ENCODE measurements around the gene XRN2. TPM values are rescaled to one million over a fixed set of nuclear protein-coding genes. Genes with fewer than 3 reads are reported as not detected.

Gene XRN2
- total RNA-seq, 3 donors from 2014 or later (not counting 1 experiment from before 2014, with no cell fraction given), result 52.9 to 61.8 (median 57.4) TPM

GRCh38 chr20:21288587-21289370 is 14.4 kb upstream of the XRN2 start:
- Mint-ChIP-seq H3K27me3 (ENCODE audit: low read depth in 2 of 2) (peaks cover 32 to 44% of the 10 kb centered on the region in 2 donors), H3K4me1 (no peaks in the 10 kb centered on the region), H3K9me3 (no peaks in the 10 kb centered on the region), H3K27ac (no peak overlapping the region), H3K4me3 (no peak overlapping the region), H3K36me3 (peaks cover 10% of the 10 kb centered on the region)
- Histone ChIP-seq H3K27ac (ENCODE audit: low read length) (no peak overlapping the region), H3K27me3 (ENCODE audit: control insufficient read depth, insufficient read depth, low read length) (no peaks in the 10 kb centered on the region), H3K4me1 (ENCODE audit: control insufficient read depth, insufficient read depth, low read length) (no peaks in the 10 kb centered on the region), H3K9me3 (ENCODE audit: control insufficient read depth, insufficient read depth, low read length) (no peaks in the 10 kb centered on the region), H3K4me3 (ENCODE audit: low read length) (no peak overlapping the region), H3K36me3 (ENCODE audit: control insufficient read depth, insufficient read depth, low read length) (no peaks in the 10 kb centered on the region)
- DNase-seq (no peak), ATAC-seq (no peak)
- no peak for TF ChIP-seq CTCF (IDR thresholded peaks at IDR 0.05)
- 86% methylated on average over 14 of the region's 14 CpGs for WGBS (ENCODE audit: insufficient coverage)
- intact Hi-C loops (cut with micrococcal nuclease), result no loop called here

GRCh38 chr20:21289651-21290050 is 13.5 kb upstream of the XRN2 start:
- H3K4me3 ChIP-seq (ENCODE audit: low read length), result no peak overlapping the region
- H3K36me3 ChIP-seq (ENCODE audit: control insufficient read depth, insufficient read depth, low read length), result no peaks in the 10 kb centered on the region
- TF ChIP-seq CTCF (IDR thresholded peaks at IDR 0.05), result no peak
- H3K27ac ChIP-seq (ENCODE audit: low read length), result no peak overlapping the region
- ATAC-seq, result no peak
- H3K27me3 ChIP-seq (ENCODE audit: control insufficient read depth, insufficient read depth, low read length), result no peaks in the 10 kb centered on the region
- intact Hi-C loops (cut with micrococcal nuclease), result no loop called here
- DNase-seq, result no peak
- Mint-ChIP-seq H3K4me1 (no peaks in the 10 kb centered on the region), H3K27ac (no peak overlapping the region), H3K9me3 (no peaks in the 10 kb centered on the region), H3K36me3 (peaks cover 10% of the 10 kb centered on the region), H3K4me3 (no peak overlapping the region), H3K27me3 (ENCODE audit: low read depth in 2 of 2) (peaks cover 30 to 39% of the 10 kb centered on the region in 2 donors)
- no peaks in the 10 kb centered on the region for H3K9me3 ChIP-seq (ENCODE audit: control insufficient read depth, insufficient read depth, low read length)
- H3K4me1 ChIP-seq (ENCODE audit: control insufficient read depth, insufficient read depth, low read length), result no peaks in the 10 kb centered on the region
- WGBS (ENCODE audit: insufficient coverage), result 38% methylated on average over 1 of the region's 2 CpGs

GRCh38 chr20:21291026-21291425 is 12.1 kb upstream of the XRN2 start:
- Histone ChIP-seq H3K9me3 (ENCODE audit: control insufficient read depth, insufficient read depth, low read length) (no peaks in the 10 kb centered on the region), H3K4me3 (ENCODE audit: low read length) (no peak overlapping the region), H3K36me3 (ENCODE audit: control insufficient read depth, insufficient read depth, low read length) (no peaks in the 10 kb centered on the region), H3K27ac (ENCODE audit: low read length) (no peak overlapping the region), H3K27me3 (ENCODE audit: control insufficient read depth, insufficient read depth, low read length) (no peaks in the 10 kb centered on the region), H3K4me1 (ENCODE audit: control insufficient read depth, insufficient read depth, low read length) (no peaks in the 10 kb centered on the region)
- intact Hi-C loops (cut with micrococcal nuclease), result no loop called here
- Mint-ChIP-seq H3K4me3 (no peak overlapping the region), H3K36me3 (peaks cover 3% of the 10 kb centered on the region), H3K27me3 (ENCODE audit: low read depth in 2 of 2) (peaks cover 22 to 28% of the 10 kb centered on the region in 2 donors), H3K4me1 (no peaks in the 10 kb centered on the region), H3K9me3 (no peaks in the 10 kb centered on the region), H3K27ac (no peak overlapping the region)
- no peak for TF ChIP-seq CTCF (IDR thresholded peaks at IDR 0.05)
- 89% methylated on average over 1 of the region's 2 CpGs for WGBS (ENCODE audit: insufficient coverage)
- DNase-seq (no peak), ATAC-seq (no peak)

- Histone ChIP-seq H3K4me3 (ENCODE audit: low read length) (no peak overlapping the region), H3K27ac (ENCODE audit: low read length) (no peak overlapping the region), H3K36me3 (ENCODE audit: control insufficient read depth, insufficient read depth, low read length) (no peaks in the 10 kb centered on the region), H3K9me3 (ENCODE audit: control insufficient read depth, insufficient read depth, low read length) (no peaks in the 10 kb centered on the region), H3K27me3 (ENCODE audit: control insufficient read depth, insufficient read depth, low read length) (no peaks in the 10 kb centered on the region), H3K4me1 (ENCODE audit: control insufficient read depth, insufficient read depth, low read length) (no peaks in the 10 kb centered on the region)
- peaks cover 18 to 19% of the 10 kb centered on the region in 2 donors for H3K27me3 Mint-ChIP-seq (ENCODE audit: low read depth in 2 of 2)
- TF ChIP-seq CTCF (IDR thresholded peaks at IDR 0.05), result no peak
- H3K4me1 Mint-ChIP-seq, result no peaks in the 10 kb centered on the region
- DNase-seq (no peak), ATAC-seq (no peak)
- intact Hi-C loops (cut with micrococcal nuclease), result no loop called here
- no peaks in the 10 kb centered on the region for H3K9me3 Mint-ChIP-seq
- H3K4me3 Mint-ChIP-seq, result no peak overlapping the region
- WGBS (ENCODE audit: insufficient coverage), result 91% methylated on average over 5 of the region's 5 CpGs
- H3K27ac Mint-ChIP-seq, result no peak overlapping the region
- no peaks in the 10 kb centered on the region for H3K36me3 Mint-ChIP-seq
Measured at GRCh38 chr20:21294755-21295154, 8.4 kb upstream of the XRN2 start.

Measured in natural killer cell (primary cell).